HT1080 (cell line): ENCODE data around the gene FBXL3. TPM values are rescaled to one million over a fixed set of nuclear protein-coding genes. Genes with fewer than 3 reads are reported as not detected.

Experiments used
- total RNA-seq: library from RNA; depleted of rRNA; stranded (reverse); fragments of >200 nt; shearing (Covaris generic); gene quantifications from 2 replicates; pipeline ENCODE4 v1.2.3, GENCODE V29; 2014; rRNA removed

FBXL3 gene
- total RNA-seq, 1 experiment from 2014 or later = 39.0 TPM

Other genes with a start within 250 kb of the FBXL3 start
- gene KCTD12, start 140.8 kb downstream of the FBXL3 start, total RNA-seq = 5.6 and 8.4 TPM in 2 replicates
- gene ACOD1, start 78.6 kb downstream of the FBXL3 start, total RNA-seq = 0.30 TPM in 1 of 2 replicates, not detected in the other
- 18.4 TPM in 2 replicates for gene CLN5, start 35.1 kb downstream of the FBXL3 start, total RNA-seq